Esophagus muscularis mucosa (tissue), 3 donors: ENCODE results near the gene MZT2B.

Experiments used
- CTCF ChIP-seq, 3 experiments: fragments of 200-600 bp in 2 of 3; fragments of 450-650 bp in 1 of 3; sonication (generic) in 2 of 3; IDR thresholded peaks; one replicate each; pipeline ENCODE4 v1.5.1; 2017 to 2019; ENCODE audit warnings: antibody characterized with exemption in 3 of 3, mild to moderate bottlenecking in 2 of 3, moderate library complexity in 1 of 3
- EP300 ChIP-seq: sonication (generic); formaldehyde crosslinking; IDR thresholded peaks from one replicate; pipeline ENCODE4 v1.6.1; 2017; ENCODE audit warnings: antibody characterized with exemption

GRCh38 chr2:130185896-130186295, 3.8 kb downstream of the MZT2B start:
- TF ChIP-seq EP300 (no peak), CTCF (IDR thresholded peaks at IDR 0.05) (no peak)
